HG03066 (cell line): ENCODE results near the gene CRYBG2.
"Not testable (repeated sequence)": the region's sequence is repeated elsewhere in the genome, so short reads cannot be mapped to it uniquely, and the experiment has no call there.

Source experiments
- ATAC-seq: cut with Tn5 transposase; IDR thresholded peaks from one replicate; pipeline ENCODE4 v1.9.1; 2021; ENCODE audit warnings: low read depth; ENCODE audit not compliant: unreplicated experiment

The CRYBG2 gene

GRCh38 chr1:26351590-26352337 is 2.2 kb downstream of the CRYBG2 start:
- no peak for ATAC-seq

- no peak for ATAC-seq
Observed at GRCh38 chr1:26350701-26351589, 3.0 kb downstream of the CRYBG2 start.

- ATAC-seq: no peak
Observed at GRCh38 chr1:26350343-26350700, 3.6 kb downstream of the CRYBG2 start.

- ATAC-seq: no peak
Observed at GRCh38 chr1:26349877-26350244, 4.1 kb downstream of the CRYBG2 start.

DNA sequence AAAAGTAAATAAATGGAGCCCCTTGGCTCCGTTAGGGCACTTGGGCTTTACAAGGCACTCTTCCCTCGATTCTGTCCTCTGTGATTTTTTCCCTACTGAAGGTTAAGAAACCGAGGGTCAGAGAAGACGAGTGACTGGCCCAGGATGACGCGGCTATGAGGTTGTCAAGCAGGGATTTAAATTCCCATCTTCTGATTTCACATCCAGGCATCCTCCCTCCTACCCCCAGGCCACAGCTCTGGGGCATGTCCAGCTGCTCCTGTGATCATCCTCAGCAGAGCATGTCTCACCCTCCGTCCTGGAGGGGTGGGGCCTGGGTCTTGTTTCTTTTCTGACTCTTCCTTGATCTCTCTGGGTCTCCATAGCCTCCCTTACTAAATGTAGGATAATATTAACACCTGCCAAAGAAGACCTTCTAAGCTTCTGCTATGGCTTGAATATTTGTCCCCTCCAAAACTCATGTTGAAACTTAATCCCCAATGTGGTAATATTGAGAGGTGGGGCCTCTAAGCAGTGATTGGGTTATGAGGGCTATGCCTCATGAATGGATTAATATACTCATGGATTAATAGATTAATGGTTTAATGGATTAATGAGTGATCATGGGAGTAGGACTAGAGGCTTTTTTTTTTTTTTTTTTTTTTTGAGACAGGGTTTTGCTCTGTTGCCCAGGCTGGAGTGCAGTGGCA is 4.6 kb downstream of the CRYBG2 start:
- ATAC-seq: no peak

GRCh38 chr1:26346274-26347033 is 7.5 kb downstream of the CRYBG2 start:
- no peak for ATAC-seq

GRCh38 chr1:26345718-26346117 is 8.2 kb downstream of the CRYBG2 start:
- ATAC-seq: no peak

- ATAC-seq: no peak
Observed at GRCh38 chr1:26344147-26344920, 9.6 kb downstream of the CRYBG2 start.

- ATAC-seq: no peak
Observed at GRCh38 chr1:26340047-26340481, 13.9 kb downstream of the CRYBG2 start.

DNA sequence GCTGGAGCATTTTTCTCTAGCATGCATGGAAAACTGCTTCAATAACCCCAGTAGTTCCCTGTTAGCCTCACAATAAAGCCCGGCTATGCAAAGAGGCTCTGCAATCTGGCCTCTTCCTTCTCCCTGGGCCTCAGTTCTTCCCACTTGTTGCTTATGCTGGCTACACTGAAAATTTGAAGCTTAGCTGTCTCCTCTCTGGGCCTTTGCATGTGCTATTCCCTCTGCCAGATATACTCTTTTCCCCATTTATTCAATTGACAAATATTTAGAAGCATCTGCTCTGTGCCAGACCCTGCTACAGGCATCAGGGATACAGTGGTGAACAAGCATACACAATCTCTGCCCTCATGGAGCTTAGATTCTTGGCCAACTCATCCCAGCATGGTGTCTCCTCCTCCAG is 15.3 kb downstream of the CRYBG2 start:
- no peak for ATAC-seq

- no peak for ATAC-seq
Observed at GRCh38 chr1:26337625-26338024, 16.3 kb downstream of the CRYBG2 start.

- no peak for ATAC-seq
Observed at GRCh38 chr1:26337206-26337535, 16.8 kb downstream of the CRYBG2 start.

DNA sequence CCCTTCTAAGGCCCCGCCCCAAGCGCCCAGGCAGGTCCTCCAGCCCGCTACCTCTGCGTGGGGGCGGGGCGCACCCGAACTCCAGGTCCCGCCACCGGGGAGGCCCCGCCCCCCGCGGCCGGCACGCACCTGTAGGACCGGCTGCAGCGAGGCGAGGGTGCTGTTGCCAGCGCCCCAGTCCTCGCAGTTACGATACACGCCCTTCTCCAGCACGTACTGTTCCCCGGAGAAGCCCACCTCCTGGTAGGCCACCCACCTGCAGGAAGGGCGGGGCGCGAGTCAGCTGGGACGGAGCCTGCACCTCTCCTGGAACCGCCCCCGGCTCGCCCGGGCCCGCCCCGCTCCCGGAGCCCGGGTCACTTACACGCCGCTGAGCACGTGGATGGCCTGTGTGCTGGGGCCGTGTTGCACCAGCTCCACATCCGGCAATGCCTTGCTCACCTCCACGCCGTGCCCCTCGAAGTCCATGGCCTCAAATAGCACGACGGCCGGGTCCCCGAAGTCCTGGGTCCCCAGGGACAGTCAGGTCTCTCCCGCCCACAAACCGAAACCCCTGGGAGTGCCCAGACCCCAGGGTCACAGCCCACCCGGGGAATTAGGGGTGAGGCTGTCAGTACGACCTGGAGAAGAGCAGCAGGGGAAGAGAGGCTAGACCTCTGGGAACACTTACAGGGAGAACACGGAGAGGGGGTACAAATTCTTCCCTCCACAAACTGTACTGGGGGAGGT is 17.3 kb downstream of the CRYBG2 start:
- ATAC-seq: no peak

DNA sequence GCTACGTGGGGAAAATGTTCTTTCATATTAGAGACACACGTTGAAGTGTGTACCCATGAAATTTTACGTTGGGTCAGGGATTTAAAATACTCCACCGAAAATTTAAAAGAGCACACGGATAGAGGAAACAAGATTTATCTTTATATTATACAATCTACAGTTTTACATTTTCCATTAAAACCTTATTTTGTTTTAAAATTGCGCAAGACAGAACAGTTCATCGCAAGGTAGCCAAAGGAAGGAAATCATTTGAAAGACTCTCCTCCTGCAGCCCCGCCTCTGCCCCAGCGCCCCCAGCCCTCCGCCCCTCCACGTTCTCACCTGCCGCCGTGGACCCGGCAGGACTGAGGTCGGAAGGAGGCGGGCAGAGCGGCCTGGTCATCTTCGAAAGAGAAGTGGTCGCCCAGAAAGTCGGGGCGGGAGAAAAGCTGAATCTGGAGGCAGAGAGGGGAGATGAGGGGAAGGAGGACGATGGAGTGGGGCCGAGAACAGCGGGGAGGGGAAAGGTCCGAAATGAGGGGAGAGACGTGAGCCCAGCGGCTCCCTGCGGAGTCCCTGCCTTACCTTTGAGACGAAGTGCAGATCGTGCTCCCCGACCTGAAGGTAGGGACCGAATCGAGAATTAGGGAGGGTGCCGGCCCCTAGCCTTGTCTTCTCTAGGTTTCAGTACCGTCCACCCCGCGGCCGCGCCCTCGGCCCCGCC is 18.0 kb downstream of the CRYBG2 start:
- ATAC-seq: no peak

- ATAC-seq: not testable (repeated sequence)
Observed at GRCh38 chr1:26333312-26333711, 20.6 kb downstream of the CRYBG2 start.

DNA sequence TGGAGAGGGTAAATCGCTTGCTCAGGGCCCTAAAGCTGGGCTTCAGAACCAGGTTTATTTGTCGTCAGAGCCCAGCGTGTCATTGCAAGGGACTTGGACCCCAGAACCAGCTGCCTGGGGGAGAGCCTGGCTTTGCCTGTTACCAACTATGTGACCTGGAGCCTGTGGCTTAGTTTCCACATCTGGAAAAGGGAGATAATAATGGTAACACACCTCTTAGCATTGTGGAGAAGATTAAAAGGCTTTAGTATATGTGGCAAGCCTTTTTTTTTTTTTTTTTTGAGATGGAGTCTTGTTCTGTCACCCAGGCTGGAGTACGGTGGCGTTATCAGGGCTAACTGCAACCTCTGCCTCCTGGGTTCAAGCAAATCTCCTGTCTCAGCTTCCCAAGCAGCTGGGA is 23.7 kb downstream of the CRYBG2 start:
- no peak for ATAC-seq

GRCh38 chr1:26329380-26329779 is 24.6 kb downstream of the CRYBG2 start:
- not testable (repeated sequence) for ATAC-seq

- ATAC-seq: no peak
Observed at GRCh38 chr1:26328597-26328996, 25.3 kb downstream of the CRYBG2 start.

GRCh38 chr1:26327956-26328362 is 26.0 kb downstream of the CRYBG2 start:
- no peak for ATAC-seq
